GM23248 (cell line): ENCODE data around the gene CRACR2A. TPM values are rescaled to one million over a fixed set of nuclear protein-coding genes. Genes with fewer than 3 reads are reported as not detected.

Source experiments
- DNase-seq: peaks from one replicate; pipeline ENCODE4 v3.0.0-alpha.2; 2015
- H2AFZ ChIP-seq: fragments of 200-600 bp; sonication (generic); 2 replicates; pipeline ENCODE4 v1.6.1; 2016; ENCODE audit warnings: antibody characterized with exemption
- H3F3A ChIP-seq: fragments of 200-600 bp; sonication (generic); 2 replicates; pipeline ENCODE4 v1.6.1; 2016; ENCODE audit warnings: mild to moderate bottlenecking, antibody characterized with exemption, mixed run types; ENCODE audit not compliant: insufficient read depth
- H3K27ac ChIP-seq: fragments of 200-600 bp; sonication (generic); 2 replicates; pipeline ENCODE4 v1.5.1; 2016; ENCODE audit warnings: mild to moderate bottlenecking
- H3K27me3 ChIP-seq: fragments of 200-600 bp; sonication (generic); replicated peaks from 2 replicates; pipeline ENCODE4 v1.6.1; 2016; ENCODE audit warnings: mild to moderate bottlenecking; ENCODE audit not compliant: insufficient read depth
- H3K36me3 ChIP-seq: fragments of 200-600 bp; sonication (generic); 2 replicates; pipeline ENCODE4 v1.6.1; 2016; ENCODE audit warnings: low read depth, mild to moderate bottlenecking
- H3K4me1 ChIP-seq: fragments of 200-600 bp; sonication (generic); 2 replicates; pipeline ENCODE4 v1.6.1; 2016; ENCODE audit warnings: mild to moderate bottlenecking; ENCODE audit not compliant: insufficient read depth
- H3K4me2 ChIP-seq: fragments of 200-600 bp; sonication (generic); one replicate; pipeline ENCODE4 v1.6.1; 2016; ENCODE audit warnings: mild to moderate bottlenecking; ENCODE audit not compliant: unreplicated experiment
- H3K4me3 ChIP-seq: fragments of 200-600 bp; sonication (generic); 2 replicates; pipeline ENCODE4 v1.5.1; 2016; ENCODE audit warnings: mild to moderate bottlenecking
- H3K79me2 ChIP-seq: fragments of 200-600 bp; sonication (generic); 2 replicates; pipeline ENCODE4 v1.6.1; 2016; ENCODE audit warnings: mild to moderate bottlenecking; ENCODE audit not compliant: insufficient read depth
- H3K9ac ChIP-seq: fragments of 200-600 bp; sonication (generic); 2 replicates; pipeline ENCODE4 v1.6.1; 2016; ENCODE audit warnings: mild to moderate bottlenecking
- H3K9me2 ChIP-seq: fragments of 200-600 bp; sonication (generic); 2 replicates; pipeline ENCODE4 v1.6.1; 2016; ENCODE audit warnings: mixed run types, mild to moderate bottlenecking, moderate library complexity; ENCODE audit not compliant: insufficient read depth
- H3K9me3 ChIP-seq: fragments of 200-600 bp; sonication (generic); one replicate; pipeline ENCODE4 v1.6.1; 2017; ENCODE audit warnings: low read depth
- H4K20me1 ChIP-seq: fragments of 200-600 bp; sonication (generic); 2 replicates; pipeline ENCODE4 v1.6.0; 2016; ENCODE audit not compliant: insufficient read depth
- EZH2 ChIP-seq: fragments of 200-600 bp; sonication (generic); IDR thresholded peaks from 2 replicates; pipeline ENCODE4 v1.6.1; 2018; ENCODE audit warnings: antibody characterized with exemption, mild to moderate bottlenecking; ENCODE audit not compliant: insufficient read depth, poor library complexity, severe bottlenecking
- EZH2phosphoT487 ChIP-seq: fragments of 200-600 bp; sonication (generic); IDR thresholded peaks from 2 replicates; pipeline ENCODE4 v1.6.1; 2018; ENCODE audit warnings: antibody characterized with exemption, moderate library complexity, mild to moderate bottlenecking, low read depth; ENCODE audit not compliant: insufficient read depth
- WGBS, 2 experiments: methylation state at CpG; one replicate each; pipeline ENCODE4 v1.1.6; 2015 to 2017; ENCODE audit warnings: low lambda C conversion rate in 2 of 2, low coverage in 1 of 2; ENCODE audit errors: missing lambda C conversion rate in 2 of 2; 5-methylcytosine and 5-hydroxymethylcytosine counted together
- in situ Hi-C: fragments of 300-500 bp; cut with MboI; formaldehyde crosslinking; loops from 2 replicates; pipeline ENCODE4 v1.15.0; 2020
- polyA plus RNA-seq: library from polyadenylated mRNA; unstranded; fragments of >200 nt; fragmentation: Nextera tagmentation; extraction: Ambion mirVana; gene quantifications from 2 replicates; pipeline ENCODE4 v1.2.1, GENCODE V29; 2016
- total RNA-seq: library from RNA; depleted of rRNA; stranded (reverse); fragments of >200 nt; shearing (Covaris generic); gene quantifications from 2 replicates; pipeline ENCODE4 v1.2.3, GENCODE V29; 2014

CRACR2A gene
- total and polyA plus RNA-seq, 2 experiments from 2014 or later, result 1.9 to 2.5 TPM

DNA sequence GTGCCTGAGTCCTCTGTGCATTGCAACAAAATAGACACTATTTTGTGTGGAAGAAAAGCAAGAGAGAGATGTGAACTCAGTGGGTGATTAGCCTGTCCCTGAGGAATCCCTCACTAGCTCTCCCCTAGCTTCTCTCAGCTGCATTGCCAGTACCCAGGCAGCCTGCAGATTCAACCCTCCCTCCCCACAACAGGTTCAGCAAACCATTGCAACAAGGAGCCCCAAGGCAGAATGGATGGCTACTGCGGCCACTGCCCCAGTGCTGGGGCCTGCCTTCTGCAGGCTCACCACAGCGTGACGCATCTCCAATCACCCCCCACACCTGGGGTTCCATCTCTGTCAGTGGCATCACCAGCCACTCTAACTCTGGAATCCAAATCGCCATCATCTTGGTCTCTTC, 2.3 kb downstream of the CRACR2A start:
- no peaks in the 10 kb centered on the region for H3K9me3 ChIP-seq
- DNase-seq, result no peak
- in situ Hi-C loops, result no loop called here
- H3K4me3 ChIP-seq, result no peak overlapping the region
- no peaks in the 10 kb centered on the region for H3K9me2 ChIP-seq
- no peaks in the 10 kb centered on the region for H3K79me2 ChIP-seq
- no peak for TF ChIP-seq EZH2
- no peak for TF ChIP-seq EZH2phosphoT487
- H3K9ac ChIP-seq, result no peak overlapping the region
- 97% methylated on average over 3 of the region's 4 CpGs for WGBS, 2 experiments
- no peak overlapping the region for H3K27ac ChIP-seq
- no peaks in the 10 kb centered on the region for H3F3A ChIP-seq
- H3K4me2 ChIP-seq, result no peak overlapping the region
- H4K20me1 ChIP-seq, result no peaks in the 10 kb centered on the region
- H3K4me1 ChIP-seq, result no peaks in the 10 kb centered on the region
- no peak overlapping the region for H2AFZ ChIP-seq
- H3K36me3 ChIP-seq, result no peaks in the 10 kb centered on the region
- no peaks in the 10 kb centered on the region for H3K27me3 ChIP-seq

GRCh38 chr12:3748620-3749019, 4.3 kb downstream of the CRACR2A start:
- no peaks in the 10 kb centered on the region for H3K79me2 ChIP-seq
- no peaks in the 10 kb centered on the region for H3K36me3 ChIP-seq
- in situ Hi-C loops, result no loop called here
- H3K4me1 ChIP-seq, result no peaks in the 10 kb centered on the region
- no peaks in the 10 kb centered on the region for H3K9me3 ChIP-seq
- H3F3A ChIP-seq, result no peaks in the 10 kb centered on the region
- no peak for DNase-seq
- no peaks in the 10 kb centered on the region for H3K9me2 ChIP-seq
- H2AFZ ChIP-seq, result no peak overlapping the region
- H3K27ac ChIP-seq, result no peak overlapping the region
- no peak overlapping the region for H3K4me3 ChIP-seq
- H3K4me2 ChIP-seq, result no peak overlapping the region
- no peaks in the 10 kb centered on the region for H4K20me1 ChIP-seq
- H3K27me3 ChIP-seq, result no peaks in the 10 kb centered on the region
- TF ChIP-seq EZH2phosphoT487 (no peak), EZH2 (no peak)
- no peak overlapping the region for H3K9ac ChIP-seq
- WGBS, 2 experiments, result 82 to 83% methylated on average over 4 of the region's 4 CpGs

GRCh38 chr12:3747976-3748619, 4.8 kb downstream of the CRACR2A start:
- Histone ChIP-seq H3K36me3 (no peaks in the 10 kb centered on the region), H3K27me3 (no peaks in the 10 kb centered on the region), H3K4me2 (no peak overlapping the region), H3K9me2 (no peaks in the 10 kb centered on the region), H3K4me3 (no peak overlapping the region), H2AFZ (no peak overlapping the region), H3F3A (no peaks in the 10 kb centered on the region), H4K20me1 (no peaks in the 10 kb centered on the region), H3K9ac (no peak overlapping the region), H3K4me1 (no peaks in the 10 kb centered on the region), H3K9me3 (no peaks in the 10 kb centered on the region), H3K79me2 (no peaks in the 10 kb centered on the region), H3K27ac (no peak overlapping the region)
- DNase-seq, result no peak
- in situ Hi-C loops, result no loop called here
- no peak for TF ChIP-seq EZH2
- TF ChIP-seq EZH2phosphoT487, result no peak
- 72 to 75% methylated on average over 5 of the region's 5 CpGs for WGBS, 2 experiments

GRCh38 chr12:3747543-3747942, 5.4 kb downstream of the CRACR2A start:
- in situ Hi-C loops, result no loop called here

More at GRCh38 chr12:3747543-3747942, 5.4 kb downstream of the CRACR2A start:
- Histone ChIP-seq H3K9me2 (no peaks in the 10 kb centered on the region), H2AFZ (no peak overlapping the region), H3K27me3 (no peaks in the 10 kb centered on the region), H3F3A (no peaks in the 10 kb centered on the region), H3K9ac (no peak overlapping the region), H3K36me3 (no peaks in the 10 kb centered on the region), H3K27ac (no peak overlapping the region), H3K79me2 (no peaks in the 10 kb centered on the region), H4K20me1 (no peaks in the 10 kb centered on the region), H3K9me3 (no peaks in the 10 kb centered on the region), H3K4me3 (no peak overlapping the region), H3K4me2 (no peak overlapping the region), H3K4me1 (no peaks in the 10 kb centered on the region)
- 57 to 61% methylated on average over 6 of the region's 6 CpGs for WGBS, 2 experiments
- no peak for DNase-seq
- TF ChIP-seq EZH2phosphoT487, result no peak
- TF ChIP-seq EZH2, result no peak
